Measurements from ENCODE around the gene CDSN.

- no peak for TF ChIP-seq POLR2A (IDR thresholded peaks at IDR 0.05; ENCODE audit: low read depth)
- TF ChIP-seq, protein P1, sequence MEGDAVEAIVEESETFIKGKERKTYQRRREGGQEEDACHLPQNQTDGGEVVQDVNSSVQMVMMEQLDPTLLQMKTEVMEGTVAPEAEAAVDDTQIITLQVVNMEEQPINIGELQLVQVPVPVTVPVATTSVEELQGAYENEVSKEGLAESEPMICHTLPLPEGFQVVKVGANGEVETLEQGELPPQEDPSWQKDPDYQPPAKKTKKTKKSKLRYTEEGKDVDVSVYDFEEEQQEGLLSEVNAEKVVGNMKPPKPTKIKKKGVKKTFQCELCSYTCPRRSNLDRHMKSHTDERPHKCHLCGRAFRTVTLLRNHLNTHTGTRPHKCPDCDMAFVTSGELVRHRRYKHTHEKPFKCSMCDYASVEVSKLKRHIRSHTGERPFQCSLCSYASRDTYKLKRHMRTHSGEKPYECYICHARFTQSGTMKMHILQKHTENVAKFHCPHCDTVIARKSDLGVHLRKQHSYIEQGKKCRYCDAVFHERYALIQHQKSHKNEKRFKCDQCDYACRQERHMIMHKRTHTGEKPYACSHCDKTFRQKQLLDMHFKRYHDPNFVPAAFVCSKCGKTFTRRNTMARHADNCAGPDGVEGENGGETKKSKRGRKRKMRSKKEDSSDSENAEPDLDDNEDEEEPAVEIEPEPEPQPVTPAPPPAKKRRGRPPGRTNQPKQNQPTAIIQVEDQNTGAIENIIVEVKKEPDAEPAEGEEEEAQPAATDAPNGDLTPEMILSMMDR (IDR thresholded peaks at IDR 0.05): no peak
Observed at GRCh38 chr6:31143148-31143547, 22.9 kb upstream of the CDSN start.

Measured in esophagus muscularis mucosa (tissue), 3 donors.